Measurements from ENCODE around the gene UBE3C.
"Not testable (repeated sequence)": the region's sequence is repeated elsewhere in the genome, so short reads cannot be mapped to it uniquely, and the experiment has no call there.

The UBE3C gene

GRCh38 chr7:157274991-157275427 lies 136.3 kb downstream of the UBE3C start:
- Histone ChIP-seq H3K27ac (ENCODE audit: low read depth, low read length) (no peak overlapping the region), H3K4me1 (ENCODE audit: insufficient read depth, low read length) (peaks cover 22% of the 10 kb centered on the region), H3K4me3 (ENCODE audit: low read depth in 1 of 2, low read length in 2 of 2) (no peak overlapping the region), H3K9me3 (ENCODE audit: low read length) (no peaks in the 10 kb centered on the region), H3K27me3 (ENCODE audit: control insufficient read depth in 1 of 2, insufficient read depth in 2 of 2, low read length in 2 of 2) (peaks cover 0 to 25% of the 10 kb centered on the region in 2 donors), H3K9ac (ENCODE audit: low read length) (no peak overlapping the region), H3K36me3 (ENCODE audit: insufficient read depth, low read length) (peaks cover 13% of the 10 kb centered on the region)

- no peak overlapping the region for H3K9ac ChIP-seq (ENCODE audit: low read length)
- H3K4me3 ChIP-seq (ENCODE audit: low read depth in 1 of 2, low read length in 2 of 2), result no peak overlapping the region
- H3K27ac ChIP-seq (ENCODE audit: low read depth, low read length), result no peak overlapping the region
- H3K4me1 ChIP-seq (ENCODE audit: insufficient read depth, low read length), result peaks cover 22% of the 10 kb centered on the region
- peaks cover 0 to 31% of the 10 kb centered on the region in 2 donors for H3K27me3 ChIP-seq (ENCODE audit: control insufficient read depth in 1 of 2, insufficient read depth in 2 of 2, low read length in 2 of 2)
- H3K9me3 ChIP-seq (ENCODE audit: low read length), result no peaks in the 10 kb centered on the region
- H3K36me3 ChIP-seq (ENCODE audit: insufficient read depth, low read length), result peaks cover 2% of the 10 kb centered on the region
Measured at GRCh38 chr7:157276091-157276561, 137.4 kb downstream of the UBE3C start.

- H3K4me1 ChIP-seq (ENCODE audit: insufficient read depth, low read length), result peaks cover 21% of the 10 kb centered on the region
- no peak overlapping the region for H3K9ac ChIP-seq (ENCODE audit: low read length)
- no peak overlapping the region for H3K27ac ChIP-seq (ENCODE audit: low read depth, low read length)
- no peak overlapping the region for H3K4me3 ChIP-seq (ENCODE audit: low read depth in 1 of 2, low read length in 2 of 2)
- H3K9me3 ChIP-seq (ENCODE audit: low read length), result no peaks in the 10 kb centered on the region
- peaks cover 0 to 31% of the 10 kb centered on the region in 2 donors for H3K27me3 ChIP-seq (ENCODE audit: control insufficient read depth in 1 of 2, insufficient read depth in 2 of 2, low read length in 2 of 2)
- no peaks in the 10 kb centered on the region for H3K36me3 ChIP-seq (ENCODE audit: insufficient read depth, low read length)
Measured at GRCh38 chr7:157276731-157277562, 138.2 kb downstream of the UBE3C start.

- peaks cover 0 to 31% of the 10 kb centered on the region in 2 donors for H3K27me3 ChIP-seq (ENCODE audit: control insufficient read depth in 1 of 2, insufficient read depth in 2 of 2, low read length in 2 of 2)
- H3K27ac ChIP-seq (ENCODE audit: low read depth, low read length); H3K9ac ChIP-seq (ENCODE audit: low read length); H3K9me3 ChIP-seq (ENCODE audit: low read length); H3K36me3 ChIP-seq (ENCODE audit: insufficient read depth, low read length); H3K4me3 ChIP-seq (ENCODE audit: low read depth in 1 of 2, low read length in 2 of 2): not testable (repeated sequence)
- peaks cover 15% of the 10 kb centered on the region for H3K4me1 ChIP-seq (ENCODE audit: insufficient read depth, low read length)
Measured at GRCh38 chr7:157277568-157277967, 138.8 kb downstream of the UBE3C start.

GRCh38 chr7:157278167-157278790 lies 139.6 kb downstream of the UBE3C start:
- peaks cover 8% of the 10 kb centered on the region for H3K4me1 ChIP-seq (ENCODE audit: insufficient read depth, low read length)
- no peak overlapping the region for H3K9ac ChIP-seq (ENCODE audit: low read length)
- H3K4me3 ChIP-seq (ENCODE audit: low read depth in 1 of 2, low read length in 2 of 2), result no peak overlapping the region
- H3K9me3 ChIP-seq (ENCODE audit: low read length), result no peaks in the 10 kb centered on the region
- no peak overlapping the region for H3K27ac ChIP-seq (ENCODE audit: low read depth, low read length)
- H3K27me3 ChIP-seq (ENCODE audit: control insufficient read depth in 1 of 2, insufficient read depth in 2 of 2, low read length in 2 of 2), result peaks cover 0 to 31% of the 10 kb centered on the region in 2 donors
- no peaks in the 10 kb centered on the region for H3K36me3 ChIP-seq (ENCODE audit: insufficient read depth, low read length)

GRCh38 chr7:157278791-157279724 lies 140.3 kb downstream of the UBE3C start:
- H3K4me1 ChIP-seq (ENCODE audit: insufficient read depth, low read length), result peaks cover 4% of the 10 kb centered on the region
- H3K27ac ChIP-seq (ENCODE audit: low read depth, low read length), result no peak overlapping the region
- H3K9ac ChIP-seq (ENCODE audit: low read length), result no peak overlapping the region

GRCh38 chr7:157279741-157280215 lies 141.1 kb downstream of the UBE3C start:
- no peak overlapping the region for H3K9ac ChIP-seq (ENCODE audit: low read length)
- no peak overlapping the region for H3K27ac ChIP-seq (ENCODE audit: low read depth, low read length)
- H3K36me3 ChIP-seq (ENCODE audit: insufficient read depth, low read length), result no peaks in the 10 kb centered on the region
- peak overlapping the region; percentile 25 to 47 for H3K4me3 ChIP-seq (ENCODE audit: low read depth in 1 of 2, low read length in 2 of 2)
- H3K4me1 ChIP-seq (ENCODE audit: insufficient read depth, low read length), result peaks cover 4% of the 10 kb centered on the region
- H3K9me3 ChIP-seq (ENCODE audit: low read length), result no peaks in the 10 kb centered on the region
- H3K27me3 ChIP-seq (ENCODE audit: control insufficient read depth in 1 of 2, insufficient read depth in 2 of 2, low read length in 2 of 2), result peaks cover 0 to 31% of the 10 kb centered on the region in 2 donors

More at GRCh38 chr7:157278791-157279724, 140.3 kb downstream of the UBE3C start:
- Histone ChIP-seq H3K4me3 (ENCODE audit: low read depth in 1 of 2, low read length in 2 of 2) (peak overlapping the region; percentile 25 to 47), H3K36me3 (ENCODE audit: insufficient read depth, low read length) (no peaks in the 10 kb centered on the region), H3K9me3 (ENCODE audit: low read length) (no peaks in the 10 kb centered on the region), H3K27me3 (ENCODE audit: control insufficient read depth in 1 of 2, insufficient read depth in 2 of 2, low read length in 2 of 2) (peaks cover 0 to 31% of the 10 kb centered on the region in 2 donors)

- Histone ChIP-seq H3K27ac (ENCODE audit: low read depth, low read length) (no peak overlapping the region), H3K27me3 (ENCODE audit: control insufficient read depth in 1 of 2, insufficient read depth in 2 of 2, low read length in 2 of 2) (peaks cover 0 to 31% of the 10 kb centered on the region in 2 donors), H3K4me1 (ENCODE audit: insufficient read depth, low read length) (peaks cover 4% of the 10 kb centered on the region), H3K4me3 (ENCODE audit: low read depth in 1 of 2, low read length in 2 of 2) (no peak overlapping the region), H3K9me3 (ENCODE audit: low read length) (no peaks in the 10 kb centered on the region), H3K36me3 (ENCODE audit: insufficient read depth, low read length) (no peaks in the 10 kb centered on the region), H3K9ac (ENCODE audit: low read length) (no peak overlapping the region)
Measured at GRCh38 chr7:157280216-157280841, 141.6 kb downstream of the UBE3C start.

GRCh38 chr7:157281221-157281998 lies 142.7 kb downstream of the UBE3C start:
- Histone ChIP-seq H3K4me1 (ENCODE audit: insufficient read depth, low read length) (peaks cover 4% of the 10 kb centered on the region), H3K9ac (ENCODE audit: low read length) (no peak overlapping the region), H3K27ac (ENCODE audit: low read depth, low read length) (no peak overlapping the region), H3K4me3 (ENCODE audit: low read depth in 1 of 2, low read length in 2 of 2) (no peak overlapping the region), H3K9me3 (ENCODE audit: low read length) (no peaks in the 10 kb centered on the region), H3K36me3 (ENCODE audit: insufficient read depth, low read length) (no peaks in the 10 kb centered on the region), H3K27me3 (ENCODE audit: control insufficient read depth in 1 of 2, insufficient read depth in 2 of 2, low read length in 2 of 2) (peaks cover 0 to 31% of the 10 kb centered on the region in 2 donors)

- peaks cover 0 to 31% of the 10 kb centered on the region in 2 donors for H3K27me3 ChIP-seq (ENCODE audit: control insufficient read depth in 1 of 2, insufficient read depth in 2 of 2, low read length in 2 of 2)
- H3K9ac ChIP-seq (ENCODE audit: low read length), result no peak overlapping the region
- H3K27ac ChIP-seq (ENCODE audit: low read depth, low read length), result no peak overlapping the region
- peaks cover 4% of the 10 kb centered on the region for H3K4me1 ChIP-seq (ENCODE audit: insufficient read depth, low read length)
- H3K4me3 ChIP-seq (ENCODE audit: low read depth in 1 of 2, low read length in 2 of 2), result no peak overlapping the region
- no peaks in the 10 kb centered on the region for H3K9me3 ChIP-seq (ENCODE audit: low read length)
- no peaks in the 10 kb centered on the region for H3K36me3 ChIP-seq (ENCODE audit: insufficient read depth, low read length)
Measured at GRCh38 chr7:157282141-157282801, 143.5 kb downstream of the UBE3C start.

All from muscle layer of colon (tissue), 2 donors.